ENCODE measurements around the gene EFL1. TPM values are rescaled to one million over a fixed set of nuclear protein-coding genes. Genes with fewer than 3 reads are reported as not detected.
"Not testable (repeated sequence)": the region's sequence is repeated elsewhere in the genome, so short reads cannot be mapped to it uniquely, and the experiment has no call there.

The EFL1 gene
- polyA plus RNA-seq, 1 experiment = 19.3 TPM

- H3K27me3 ChIP-seq (ENCODE audit: control insufficient read depth, insufficient read depth, low read length); H3K9me3 ChIP-seq (ENCODE audit: control insufficient read depth, insufficient read depth, low read length); POLR2A ChIA-PET; H3K27ac ChIP-seq (ENCODE audit: low read depth, low read length); DNase-seq (ENCODE audit: low read depth, low spot score); H3K4me3 ChIP-seq (ENCODE audit: low read depth, low read length): not testable (repeated sequence)
- TF ChIP-seq CTCF (IDR thresholded peaks at IDR 0.05; ENCODE audit: low read depth, low read length) = peak; percentile 42
- CTCF ChIA-PET = interaction anchor here (0.5 kb wide), 1 partner anchor 74 kb away, joined by 4 read pairs; no protein-coding TSS in a partner anchor
These were observed 41.0 kb downstream of the EFL1 start for GRCh38 chr15:82221535-82221934.

- CTCF ChIA-PET; H3K9me3 ChIP-seq (ENCODE audit: control insufficient read depth, insufficient read depth, low read length); H3K27ac ChIP-seq (ENCODE audit: low read depth, low read length); H3K4me3 ChIP-seq (ENCODE audit: low read depth, low read length); POLR2A ChIA-PET; H3K27me3 ChIP-seq (ENCODE audit: control insufficient read depth, insufficient read depth, low read length); DNase-seq (ENCODE audit: low read depth, low spot score): not testable (repeated sequence)
These were observed 46.4 kb downstream of the EFL1 start for GRCh38 chr15:82216092-82216491.

- DNase-seq (ENCODE audit: low read depth, low spot score); H3K9me3 ChIP-seq (ENCODE audit: control insufficient read depth, insufficient read depth, low read length); H3K4me3 ChIP-seq (ENCODE audit: low read depth, low read length); H3K27me3 ChIP-seq (ENCODE audit: control insufficient read depth, insufficient read depth, low read length); H3K27ac ChIP-seq (ENCODE audit: low read depth, low read length); POLR2A ChIA-PET: not testable (repeated sequence)
- CTCF ChIA-PET = interaction anchor here (1.5 kb wide), 1 partner anchor 14 kb away, joined by 3 read pairs; no protein-coding TSS in a partner anchor
These were observed 50.3 kb downstream of the EFL1 start for GRCh38 chr15:82212201-82212600.

- H3K9me3 ChIP-seq (ENCODE audit: control insufficient read depth, insufficient read depth, low read length); H3K27ac ChIP-seq (ENCODE audit: low read depth, low read length); DNase-seq (ENCODE audit: low read depth, low spot score); H3K4me3 ChIP-seq (ENCODE audit: low read depth, low read length); POLR2A ChIA-PET; H3K27me3 ChIP-seq (ENCODE audit: control insufficient read depth, insufficient read depth, low read length): not testable (repeated sequence)
- CTCF ChIA-PET = interaction anchor here (1.4 kb wide), 1 partner anchor 102 kb away, joined by 5 read pairs; no protein-coding TSS in a partner anchor
These were observed 52.4 kb downstream of the EFL1 start for GRCh38 chr15:82210066-82210597.

- H3K27ac ChIP-seq (ENCODE audit: low read depth, low read length); POLR2A ChIA-PET; DNase-seq (ENCODE audit: low read depth, low spot score); H3K27me3 ChIP-seq (ENCODE audit: control insufficient read depth, insufficient read depth, low read length); H3K4me3 ChIP-seq (ENCODE audit: low read depth, low read length); H3K9me3 ChIP-seq (ENCODE audit: control insufficient read depth, insufficient read depth, low read length): not testable (repeated sequence)
- CTCF ChIA-PET = interaction anchor here (1.5 kb wide), 1 partner anchor 96 kb away, joined by 5 read pairs; no protein-coding TSS in a partner anchor
These were observed 58.0 kb downstream of the EFL1 start for GRCh38 chr15:82204575-82204974.

- Histone ChIP-seq H3K9me3 (ENCODE audit: control insufficient read depth, insufficient read depth, low read length) (no peaks in the 10 kb centered on the region), H3K27ac (ENCODE audit: low read depth, low read length) (no peak overlapping the region), H3K27me3 (ENCODE audit: control insufficient read depth, insufficient read depth, low read length) (no peaks in the 10 kb centered on the region), H3K4me3 (ENCODE audit: low read depth, low read length) (no peak overlapping the region)
- TF ChIP-seq CTCF (IDR thresholded peaks at IDR 0.05; ENCODE audit: low read depth, low read length) = peak; percentile 79
- CTCF ChIA-PET = interaction anchor here (0.6 to 3.1 kb wide), 11 partner anchors 11 to 788 kb away, joined by 3 to 41 read pairs (median 5); no protein-coding TSS in a partner anchor
- DNase-seq (ENCODE audit: low read depth, low spot score) = peak; percentile 50
- POLR2A ChIA-PET = no interaction called here
These were observed 64.6 kb downstream of the EFL1 start for GRCh38 chr15:82197733-82198594.

- ChIA-PET POLR2A (no interaction called here), CTCF (interaction anchor here (0.7 to 3.6 kb wide), 7 partner anchors 17 to 786 kb away, joined by 3 to 50 read pairs (median 4); no protein-coding TSS in a partner anchor)
- Histone ChIP-seq H3K27ac (ENCODE audit: low read depth, low read length) (no peak overlapping the region), H3K9me3 (ENCODE audit: control insufficient read depth, insufficient read depth, low read length) (no peaks in the 10 kb centered on the region), H3K27me3 (ENCODE audit: control insufficient read depth, insufficient read depth, low read length) (no peaks in the 10 kb centered on the region), H3K4me3 (ENCODE audit: low read depth, low read length) (no peak overlapping the region)
- DNase-seq (ENCODE audit: low read depth, low spot score) = no peak
- no peak for TF ChIP-seq CTCF (IDR thresholded peaks at IDR 0.05; ENCODE audit: low read depth, low read length)
These were observed 66.2 kb downstream of the EFL1 start for GRCh38 chr15:82196353-82196752.

- DNase-seq (ENCODE audit: low read depth, low spot score); POLR2A ChIA-PET; H3K27ac ChIP-seq (ENCODE audit: low read depth, low read length); H3K27me3 ChIP-seq (ENCODE audit: control insufficient read depth, insufficient read depth, low read length); H3K9me3 ChIP-seq (ENCODE audit: control insufficient read depth, insufficient read depth, low read length); H3K4me3 ChIP-seq (ENCODE audit: low read depth, low read length): not testable (repeated sequence)
- CTCF ChIA-PET = interaction anchor here (1.1 to 3.6 kb wide), 4 partner anchors 87 to 786 kb away, joined by 3 to 50 read pairs (median 11); no protein-coding TSS in a partner anchor
These were observed 66.7 kb downstream of the EFL1 start for GRCh38 chr15:82195818-82196217.

GRCh38 chr15:82194488-82194887 is 68.0 kb downstream of the EFL1 start:
- H3K27ac ChIP-seq (ENCODE audit: low read depth, low read length); DNase-seq (ENCODE audit: low read depth, low spot score); POLR2A ChIA-PET; H3K4me3 ChIP-seq (ENCODE audit: low read depth, low read length); H3K27me3 ChIP-seq (ENCODE audit: control insufficient read depth, insufficient read depth, low read length); H3K9me3 ChIP-seq (ENCODE audit: control insufficient read depth, insufficient read depth, low read length): not testable (repeated sequence)
- CTCF ChIA-PET = interaction anchor here (1.1 to 3.6 kb wide), 4 partner anchors 54 to 784 kb away, joined by 3 to 50 read pairs (median 5); no protein-coding TSS in a partner anchor

Data from AG04450 (cell line).